Fibroblast of skin of back (primary cell): ENCODE measurements around the gene PNMA8A. TPM values are rescaled to one million over a fixed set of nuclear protein-coding genes. Genes with fewer than 3 reads are reported as not detected.
"Not testable (repeated sequence)": the region's sequence is repeated elsewhere in the genome, so short reads cannot be mapped to it uniquely, and the experiment has no call there.

Experiments used
- DNase-seq: peaks from one replicate; pipeline ENCODE4 v3.0.0-alpha.2; 2013
- polyA plus RNA-seq, 2 experiments: library from polyadenylated mRNA; unstranded; fragments of 120-200 nt; gene quantifications; one replicate each; pipeline ENCODE4 v1.2.1, GENCODE V29; 2013; ENCODE audit not compliant: insufficient read length in 2 of 2

PNMA8A gene
- polyA plus RNA-seq (2013, experiment 1 of 2; ENCODE audit: insufficient read length): 7.3 TPM
- 7.4 TPM for polyA plus RNA-seq (2013, experiment 2 of 2; ENCODE audit: insufficient read length)

- peak; percentile 82 for DNase-seq
These were observed at the start of gene PNMA8A for GRCh38 chr19:46471116-46471733. Gene PNMA8A, minus strand, starts transcription at chr19:46471563. Its CDS starts 528 bp downstream, at chr19:46471035.

GRCh38 chr19:46520616-46521015 is 49.3 kb upstream of the PNMA8A start:
- no peak for DNase-seq

GRCh38 chr19:46517471-46517870 is 46.1 kb upstream of the PNMA8A start:
- no peak for DNase-seq

GRCh38 chr19:46515879-46516350 is 44.6 kb upstream of the PNMA8A start:
- peak; percentile 58 for DNase-seq

- DNase-seq: no peak
These were observed 43.9 kb upstream of the PNMA8A start for GRCh38 chr19:46515290-46515609.

GRCh38 chr19:46514589-46515289 is 43.4 kb upstream of the PNMA8A start:
- no peak for DNase-seq

- DNase-seq: peak; percentile 57
These were observed 42.3 kb upstream of the PNMA8A start for GRCh38 chr19:46513461-46514236.

- no peak for DNase-seq
These were observed 39.9 kb upstream of the PNMA8A start for GRCh38 chr19:46511237-46511636.

- DNase-seq: no peak
These were observed 36.8 kb upstream of the PNMA8A start for GRCh38 chr19:46508206-46508605.

- DNase-seq: no peak
These were observed 32.6 kb upstream of the PNMA8A start for GRCh38 chr19:46503848-46504453.

- no peak for DNase-seq
These were observed 31.5 kb upstream of the PNMA8A start for GRCh38 chr19:46502891-46503290.

GRCh38 chr19:46499692-46500091 is 28.3 kb upstream of the PNMA8A start:
- DNase-seq: no peak

GRCh38 chr19:46497773-46498172 is 26.4 kb upstream of the PNMA8A start:
- DNase-seq: no peak

GRCh38 chr19:46496886-46497285 is 25.5 kb upstream of the PNMA8A start:
- DNase-seq: not testable (repeated sequence)

- no peak for DNase-seq
These were observed 24.9 kb upstream of the PNMA8A start for GRCh38 chr19:46496304-46496703.

- peak; percentile 55 for DNase-seq
These were observed 24.4 kb upstream of the PNMA8A start, which contains the start of gene PNMA8B for GRCh38 chr19:46495786-46496099. Gene PNMA8B, minus strand, starts transcription at chr19:46495867. Its CDS starts 402 bp downstream, at chr19:46495465.

- DNase-seq: no peak
These were observed 23.8 kb upstream of the PNMA8A start for GRCh38 chr19:46494941-46495785.

- DNase-seq: no peak
These were observed 23.0 kb upstream of the PNMA8A start for GRCh38 chr19:46494146-46494940.

GRCh38 chr19:46493236-46494145 is 22.1 kb upstream of the PNMA8A start:
- DNase-seq: no peak

- no peak for DNase-seq
These were observed 21.5 kb upstream of the PNMA8A start for GRCh38 chr19:46492841-46493235.
